ENCODE results near the gene GPBP1L1.
"Not testable (repeated sequence)": the region's sequence is repeated elsewhere in the genome, so short reads cannot be mapped to it uniquely, and the experiment has no call there.

The GPBP1L1 gene

GRCh38 chr1:45615885-45616284 is 70.4 kb downstream of the GPBP1L1 start:
- Histone ChIP-seq H3K9me3 (no peaks in the 10 kb centered on the region), H3K27me3 (ENCODE audit: low read depth) (no peaks in the 10 kb centered on the region), H3K4me1 (no peaks in the 10 kb centered on the region), H3K36me3 (replicated peaks) (peaks cover 83% of the 10 kb centered on the region), H3K4me3 (no peak overlapping the region)
- in situ Hi-C loops (cut with MboI; ENCODE audit: low sequenced_read_pairs): no loop called here
- no peak for DNase-seq (ENCODE audit: low spot score in 2 of 2)

DNA sequence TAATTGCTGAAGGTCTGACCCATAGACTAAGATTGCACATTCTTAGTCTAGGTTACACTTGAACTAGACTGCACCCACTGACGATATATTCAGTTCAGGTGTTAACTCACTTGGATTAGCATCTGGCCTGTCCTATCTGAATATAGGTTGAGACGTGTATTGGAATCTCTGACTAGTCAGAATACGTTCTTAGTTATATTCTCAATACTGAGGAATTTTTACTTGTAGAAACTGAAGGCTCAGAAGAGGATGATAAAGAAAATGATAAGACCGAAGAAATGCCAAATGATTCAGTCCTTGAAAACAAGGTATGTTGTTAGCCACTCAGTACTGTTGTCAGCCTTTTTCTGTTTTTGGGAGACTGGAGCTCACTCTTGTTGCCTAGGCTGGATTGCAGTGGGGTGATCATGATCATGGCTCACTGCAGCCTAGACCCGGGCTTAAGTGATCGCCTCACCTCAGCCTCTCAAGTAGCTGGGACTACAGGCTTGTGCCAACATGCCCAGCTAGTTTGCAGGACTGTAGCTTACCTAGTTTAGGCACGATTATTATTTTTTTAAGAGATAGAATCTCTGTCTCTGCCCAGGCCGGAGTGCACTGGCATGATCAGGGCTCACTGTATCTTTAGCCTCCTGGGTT is 73.3 kb downstream of the GPBP1L1 start:
- Histone ChIP-seq H3K9me3 (no peaks in the 10 kb centered on the region), H3K36me3 (replicated peaks) (peaks cover 88% of the 10 kb centered on the region), H3K4me3 (no peak overlapping the region), H3K27me3 (ENCODE audit: low read depth) (no peaks in the 10 kb centered on the region), H3K4me1 (no peaks in the 10 kb centered on the region)
- in situ Hi-C loops (cut with MboI; ENCODE audit: low sequenced_read_pairs): no loop called here
- DNase-seq (ENCODE audit: low spot score in 2 of 2): no peak

DNA sequence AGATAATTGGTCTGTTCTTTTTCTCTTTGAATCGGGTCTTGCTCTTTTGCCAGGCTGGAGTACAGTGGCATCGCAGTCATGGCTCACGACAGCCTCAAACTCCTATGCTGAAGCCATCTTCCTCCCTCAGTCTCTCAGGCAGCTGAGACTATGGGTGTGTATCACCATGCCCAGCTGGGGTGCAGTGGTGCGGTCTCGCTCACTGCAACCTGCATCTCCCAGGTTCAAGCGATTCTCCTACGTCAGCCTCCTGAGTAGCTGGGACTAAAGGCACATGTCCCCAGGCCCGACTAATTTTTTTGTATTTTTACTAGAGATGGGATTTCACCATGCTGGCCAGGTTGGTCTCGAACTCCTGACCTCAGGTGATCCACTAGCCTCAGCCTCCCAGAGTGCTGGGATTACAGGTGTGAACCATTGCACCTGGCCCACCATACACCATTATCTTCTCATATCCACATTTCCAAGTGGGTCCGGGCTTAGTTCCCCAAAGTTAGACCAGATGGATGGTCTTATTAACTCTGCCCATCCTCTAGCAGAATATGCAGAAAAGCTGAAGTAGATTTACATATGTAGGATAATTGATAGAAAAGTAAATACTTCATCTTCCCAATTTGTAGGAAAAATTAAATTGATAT is 75.6 kb downstream of the GPBP1L1 start:
- Histone ChIP-seq H3K36me3 (replicated peaks) (peaks cover 87% of the 10 kb centered on the region), H3K4me1 (no peaks in the 10 kb centered on the region), H3K27me3 (ENCODE audit: low read depth) (no peaks in the 10 kb centered on the region), H3K4me3 (no peak overlapping the region), H3K9me3 (no peaks in the 10 kb centered on the region)
- in situ Hi-C loops (cut with MboI; ENCODE audit: low sequenced_read_pairs): no loop called here
- DNase-seq (ENCODE audit: low spot score in 2 of 2): no peak

GRCh38 chr1:45608175-45609156 is 77.9 kb downstream of the GPBP1L1 start:
- peaks cover 84% of the 10 kb centered on the region for H3K36me3 ChIP-seq (replicated peaks)
- DNase-seq (ENCODE audit: low spot score in 2 of 2): no peak
- in situ Hi-C loops (cut with MboI; ENCODE audit: low sequenced_read_pairs): no loop called here
- H3K4me3 ChIP-seq: no peak overlapping the region
- no peaks in the 10 kb centered on the region for H3K9me3 ChIP-seq
- no peaks in the 10 kb centered on the region for H3K4me1 ChIP-seq
- no peaks in the 10 kb centered on the region for H3K27me3 ChIP-seq (ENCODE audit: low read depth)

DNA sequence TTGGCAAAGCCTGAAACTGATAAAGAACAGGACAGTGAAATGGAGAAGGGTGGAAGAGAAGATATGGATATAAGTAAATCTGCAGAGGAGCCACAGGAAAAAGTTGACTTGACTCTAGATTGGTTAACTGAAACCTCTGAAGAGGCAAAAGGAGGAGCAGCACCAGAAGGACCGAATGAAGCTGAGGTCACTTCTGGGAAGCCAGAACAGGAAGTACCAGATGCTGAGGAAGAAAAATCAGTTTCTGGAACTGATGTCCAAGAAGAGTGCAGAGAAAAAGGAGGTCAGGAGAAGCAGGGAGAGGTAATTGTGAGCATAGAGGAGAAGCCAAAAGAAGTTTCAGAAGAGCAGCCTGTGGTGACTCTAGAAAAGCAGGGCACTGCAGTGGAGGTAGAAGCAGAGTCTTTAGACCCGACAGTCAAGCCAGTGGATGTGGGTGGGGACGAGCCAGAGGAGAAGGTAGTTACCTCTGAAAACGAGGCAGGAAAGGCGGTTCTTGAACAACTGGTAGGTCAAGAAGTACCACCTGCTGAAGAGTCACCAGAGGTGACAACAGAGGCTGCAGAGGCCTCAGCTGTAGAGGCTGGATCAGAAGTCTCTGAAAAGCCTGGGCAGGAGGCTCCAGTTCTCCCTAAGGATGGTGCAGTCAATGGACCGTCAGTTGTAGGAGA is 78.8 kb downstream of the GPBP1L1 start:
- Histone ChIP-seq H3K4me3 (no peak overlapping the region), H3K36me3 (replicated peaks) (peaks cover 83% of the 10 kb centered on the region), H3K9me3 (no peaks in the 10 kb centered on the region), H3K4me1 (no peaks in the 10 kb centered on the region), H3K27me3 (ENCODE audit: low read depth) (no peaks in the 10 kb centered on the region)
- in situ Hi-C loops (cut with MboI; ENCODE audit: low sequenced_read_pairs): no loop called here
- DNase-seq (ENCODE audit: low spot score in 2 of 2): no peak

GRCh38 chr1:45604239-45604638 is 82.1 kb downstream of the GPBP1L1 start:
- no peak for DNase-seq (ENCODE audit: low spot score in 2 of 2)
- in situ Hi-C loops (cut with MboI; ENCODE audit: low sequenced_read_pairs): no loop called here
- H3K27me3 ChIP-seq (ENCODE audit: low read depth): no peaks in the 10 kb centered on the region
- H3K4me3 ChIP-seq: no peak overlapping the region
- peaks cover 73% of the 10 kb centered on the region for H3K36me3 ChIP-seq (replicated peaks)
- no peaks in the 10 kb centered on the region for H3K9me3 ChIP-seq
- H3K4me1 ChIP-seq: peaks cover 8% of the 10 kb centered on the region

- H3K4me3 ChIP-seq; DNase-seq (ENCODE audit: low spot score in 2 of 2); H3K27me3 ChIP-seq (ENCODE audit: low read depth); in situ Hi-C loops (cut with MboI; ENCODE audit: low sequenced_read_pairs); H3K9me3 ChIP-seq: not testable (repeated sequence)
- Histone ChIP-seq H3K4me1 (peaks cover 15% of the 10 kb centered on the region), H3K36me3 (replicated peaks) (peaks cover 52% of the 10 kb centered on the region)
Measured at GRCh38 chr1:45596765-45597164, 89.6 kb downstream of the GPBP1L1 start.

- Histone ChIP-seq H3K4me3 (no peak overlapping the region), H3K9me3 (no peaks in the 10 kb centered on the region), H3K36me3 (replicated peaks) (peaks cover 63% of the 10 kb centered on the region), H3K4me1 (peaks cover 7% of the 10 kb centered on the region), H3K27me3 (ENCODE audit: low read depth) (no peaks in the 10 kb centered on the region)
- DNase-seq (ENCODE audit: low spot score in 2 of 2): no peak
- in situ Hi-C loops (cut with MboI; ENCODE audit: low sequenced_read_pairs): no loop called here
Measured at GRCh38 chr1:45594412-45594811, 91.9 kb downstream of the GPBP1L1 start.

DNA sequence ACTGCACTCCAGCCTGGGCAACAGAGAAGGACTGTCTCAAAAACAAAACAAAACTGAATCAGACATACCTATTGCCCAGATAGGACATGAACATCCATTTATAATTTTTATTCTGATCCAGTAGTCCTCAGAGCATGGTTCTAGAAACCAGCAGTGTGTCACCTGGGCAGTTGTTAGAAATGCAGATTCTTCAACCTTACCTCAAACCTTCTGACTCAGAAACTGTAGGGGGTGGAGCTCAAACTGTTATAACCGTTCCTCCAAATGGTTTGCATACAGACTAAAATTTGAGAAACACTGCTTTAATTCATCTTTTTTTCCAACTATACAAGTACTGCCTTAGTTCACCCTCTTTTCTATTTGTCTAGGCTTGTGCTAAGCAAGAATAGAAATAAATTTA is 96.5 kb downstream of the GPBP1L1 start:
- in situ Hi-C loops (cut with MboI; ENCODE audit: low sequenced_read_pairs): no loop called here
- Histone ChIP-seq H3K27me3 (ENCODE audit: low read depth) (no peaks in the 10 kb centered on the region), H3K4me1 (peaks cover 7% of the 10 kb centered on the region), H3K36me3 (replicated peaks) (peaks cover 40% of the 10 kb centered on the region), H3K4me3 (no peak overlapping the region), H3K9me3 (no peaks in the 10 kb centered on the region)
- no peak for DNase-seq (ENCODE audit: low spot score in 2 of 2)

GRCh38 chr1:45586769-45587168 is 99.6 kb downstream of the GPBP1L1 start:
- peaks cover 7% of the 10 kb centered on the region for H3K4me1 ChIP-seq
- H3K36me3 ChIP-seq (replicated peaks): peaks cover 23% of the 10 kb centered on the region
- no peaks in the 10 kb centered on the region for H3K9me3 ChIP-seq
- in situ Hi-C loops (cut with MboI; ENCODE audit: low sequenced_read_pairs): no loop called here
- no peaks in the 10 kb centered on the region for H3K27me3 ChIP-seq (ENCODE audit: low read depth)
- peak overlapping the region; percentile 99; the same call in 1 of the 2 replicates for H3K4me3 ChIP-seq
- no peak for DNase-seq (ENCODE audit: low spot score in 2 of 2)

DNA sequence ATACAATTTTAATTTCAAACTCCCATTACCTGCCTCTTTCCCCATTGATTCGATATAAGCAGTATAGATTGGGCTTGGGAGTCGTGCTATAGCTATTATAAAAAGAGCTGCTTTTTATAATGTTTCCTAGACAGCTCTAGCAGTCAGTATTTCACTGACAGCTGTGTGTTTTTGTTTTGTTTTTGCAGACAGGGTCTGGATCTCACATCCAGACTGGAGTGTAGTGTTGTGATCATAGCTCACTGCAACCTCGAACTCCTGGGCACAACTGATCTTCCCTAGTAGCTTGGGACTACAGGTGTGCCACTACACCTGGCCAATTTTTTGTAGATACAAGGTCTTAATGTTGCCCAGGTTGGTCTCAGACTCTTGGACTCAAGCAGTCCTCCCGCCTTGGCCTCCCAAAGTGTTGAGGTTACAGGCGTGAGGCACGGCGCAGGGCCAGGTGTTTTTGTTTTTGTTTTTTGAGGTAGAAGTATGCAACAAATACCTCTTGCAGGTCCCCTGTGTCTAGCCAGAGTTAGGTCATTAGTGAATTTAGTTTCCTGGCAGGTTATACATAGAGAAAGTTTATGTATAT is 100.7 kb downstream of the GPBP1L1 start:
- in situ Hi-C loops (cut with MboI; ENCODE audit: low sequenced_read_pairs): no loop called here
- Histone ChIP-seq H3K27me3 (ENCODE audit: low read depth) (no peaks in the 10 kb centered on the region), H3K4me3 (peak overlapping the region; percentile 99), H3K9me3 (no peaks in the 10 kb centered on the region), H3K4me1 (peaks cover 7% of the 10 kb centered on the region), H3K36me3 (replicated peaks) (peaks cover 14% of the 10 kb centered on the region)
- no peak for DNase-seq (ENCODE audit: low spot score in 2 of 2)

- peaks cover 7% of the 10 kb centered on the region for H3K4me1 ChIP-seq
Measured at GRCh38 chr1:45585110-45585426, 101.3 kb downstream of the GPBP1L1 start.

GRCh38 chr1:45584351-45585109 is 101.8 kb downstream of the GPBP1L1 start:
- Histone ChIP-seq H3K4me3 (peak overlapping the region; percentile 99), H3K36me3 (replicated peaks) (peaks cover 9% of the 10 kb centered on the region), H3K4me1 (peaks cover 7% of the 10 kb centered on the region), H3K27me3 (ENCODE audit: low read depth) (no peaks in the 10 kb centered on the region), H3K9me3 (no peaks in the 10 kb centered on the region)
- peak; percentile 89 to 95 for DNase-seq (ENCODE audit: low spot score in 2 of 2)
- in situ Hi-C loops (cut with MboI; ENCODE audit: low sequenced_read_pairs): no loop called here

More at GRCh38 chr1:45585110-45585426, 101.3 kb downstream of the GPBP1L1 start:
- in situ Hi-C loops (cut with MboI; ENCODE audit: low sequenced_read_pairs): no loop called here
- H3K9me3 ChIP-seq: no peaks in the 10 kb centered on the region
- peak overlapping the region; percentile 99 for H3K4me3 ChIP-seq
- H3K36me3 ChIP-seq (replicated peaks): peaks cover 14% of the 10 kb centered on the region
- H3K27me3 ChIP-seq (ENCODE audit: low read depth): no peaks in the 10 kb centered on the region
- DNase-seq (ENCODE audit: low spot score in 2 of 2): no peak

Measured in HAP-1 (cell line).